Common myeloid progenitor, CD34-positive (primary cell): ENCODE measurements around the gene SDC1.

Experiments
- CTCF ChIA-PET: fragments of 350-600 bp; sonication (Branson Sonifier 250); formaldehyde crosslinking; loops from one replicate; lab custom pipeline; 2021; ENCODE audit warnings: antibody characterized with exemption; lab: Charles Lee
- POLR2A ChIA-PET: fragments of 350-600 bp; sonication (Branson Sonifier 250); formaldehyde crosslinking; loops from one replicate; lab custom pipeline; 2021; ENCODE audit warnings: antibody characterized with exemption; lab: Charles Lee
- DNase-seq, 3 donors: peaks; one replicate each; pipeline versions ENCODE4 v3.0.0 to v3.0.0-alpha.2; 2013
- H3K27ac ChIP-seq, 2 experiments: 1 replicate in 1 of 2; 2 replicates in 1 of 2; pipeline ENCODE4 v1.7.0; 2013; ENCODE audit warnings: inconsistent platforms in 2 of 2, low read length in 2 of 2, mild to moderate bottlenecking in 2 of 2, low read depth in 1 of 2, moderate library complexity in 1 of 2; ENCODE audit not compliant: severe bottlenecking in 2 of 2, insufficient read depth in 1 of 2, poor library complexity in 1 of 2
- H3K27me3 ChIP-seq, 5 experiments: replicated peaks in 2 of 5; 1 replicate in 3 of 5; 2 replicates in 2 of 5; pipeline versions ENCODE4 v1.6.1 to v1.7.0; 2013; ENCODE audit warnings: low read length in 4 of 5, mild to moderate bottlenecking in 2 of 5, moderate library complexity in 2 of 5, inconsistent platforms in 1 of 5; ENCODE audit not compliant: insufficient read depth in 5 of 5, control insufficient read depth in 4 of 5
- H3K36me3 ChIP-seq, 4 experiments: 1 replicate in 2 of 4; 2 replicates in 2 of 4; pipeline versions ENCODE4 v1.6.1 to v1.7.0; 2013; ENCODE audit warnings: low read length in 3 of 4, control low read depth in 1 of 4, mild to moderate bottlenecking in 1 of 4; ENCODE audit not compliant: control insufficient read depth in 4 of 4, insufficient read depth in 4 of 4
- H3K4me1 ChIP-seq, 4 experiments: 1 replicate in 3 of 4; 2 replicates in 1 of 4; pipeline versions ENCODE4 v1.6.1 to v1.7.1; 2013; ENCODE audit warnings: low read length in 3 of 4, mild to moderate bottlenecking in 3 of 4, control low read depth in 1 of 4, inconsistent platforms in 1 of 4, moderate library complexity in 1 of 4; ENCODE audit not compliant: control insufficient read depth in 4 of 4, insufficient read depth in 4 of 4; ENCODE audit errors: control extremely low read depth in 1 of 4
- H3K4me3 ChIP-seq, 7 experiments: 1 replicate in 4 of 7; 2 replicates in 3 of 7; pipeline versions ENCODE4 v1.5.1 to v1.7.0; 2013; ENCODE audit warnings: mild to moderate bottlenecking in 7 of 7, low read length in 6 of 7, moderate library complexity in 6 of 7, inconsistent platforms in 2 of 7, low read depth in 2 of 7, control low read depth in 1 of 7; ENCODE audit not compliant: insufficient read depth in 4 of 7, control insufficient read depth in 1 of 7; ENCODE audit errors: extremely low read depth in 1 of 7
- H3K9me3 ChIP-seq, 5 experiments: 1 replicate in 4 of 5; 2 replicates in 1 of 5; pipeline versions ENCODE4 v1.6.1 to v1.7.1; 2013; ENCODE audit warnings: low read length in 4 of 5, mild to moderate bottlenecking in 2 of 5, inconsistent platforms in 1 of 5, low read depth in 1 of 5, moderate library complexity in 1 of 5; ENCODE audit not compliant: control insufficient read depth in 4 of 5, insufficient read depth in 2 of 5; ENCODE audit errors: control extremely low read depth in 1 of 5
- WGBS: methylation state at CpG from one replicate; pipeline ENCODE4 v1.1.5; 2013; ENCODE audit not compliant: insufficient coverage; 5-methylcytosine and 5-hydroxymethylcytosine counted together

SDC1 gene

DNA sequence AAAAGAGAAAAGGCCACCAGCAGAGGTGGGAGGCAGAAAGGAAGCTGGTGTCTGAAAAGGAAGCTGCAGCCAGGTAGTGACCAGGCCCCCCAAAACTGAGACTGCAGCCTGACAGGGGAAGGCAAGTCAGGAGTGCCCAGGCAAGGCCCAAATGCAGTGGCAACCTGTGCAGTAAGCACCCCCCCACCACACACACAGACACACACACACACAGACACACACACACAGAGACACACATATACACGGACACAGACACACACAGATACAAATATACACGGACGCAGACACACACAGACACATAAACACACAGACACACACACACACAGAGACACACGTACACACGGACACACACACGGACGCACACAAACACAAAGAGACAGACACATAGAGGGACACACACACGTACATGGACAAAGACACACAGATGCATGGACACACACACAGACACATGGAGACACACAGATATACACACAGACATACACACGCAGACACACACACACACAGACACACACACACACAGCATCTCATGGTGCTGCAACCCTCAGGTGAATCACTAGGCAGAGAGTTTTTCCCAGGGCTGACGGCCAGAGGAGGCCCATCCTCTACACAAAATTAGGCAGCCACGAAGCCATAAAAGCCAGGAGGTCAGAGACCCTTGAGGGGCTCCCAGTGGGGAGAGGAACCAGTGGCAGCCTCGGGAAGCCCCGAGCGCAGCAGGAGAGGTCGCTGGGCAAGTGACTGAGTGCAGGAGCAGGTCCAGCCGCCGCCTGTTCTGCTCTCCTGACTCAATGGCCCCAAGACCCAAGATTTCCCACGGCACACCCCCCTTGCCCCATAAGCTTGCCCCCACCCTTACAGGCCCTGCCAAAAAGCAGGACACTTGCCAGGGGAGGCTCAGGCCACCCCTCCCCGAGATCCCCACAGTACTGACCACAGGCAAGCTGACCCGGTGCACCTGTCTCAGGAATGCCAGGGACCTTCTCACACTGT, 6.3 kb downstream of the SDC1 start:
- H3K4me3 ChIP-seq = no peak overlapping the region
- no peaks in the 10 kb centered on the region for H3K9me3 ChIP-seq
- H3K27me3 ChIP-seq = peaks cover 0 to 29% (median 18%) of the 10 kb centered on the region in 5 experiments
- 98% methylated on average over 17 of the region's 20 CpGs for WGBS
- H3K36me3 ChIP-seq = no peaks in the 10 kb centered on the region
- H3K27ac ChIP-seq = no peak overlapping the region
- CTCF ChIA-PET = interaction anchor here (0.9 kb wide), 1 partner anchor 11 kb away, joined by 3 read pairs; no protein-coding TSS in a partner anchor
- H3K4me1 ChIP-seq = peaks cover 0 to 8% (median 6%) of the 10 kb centered on the region in 4 experiments
- POLR2A ChIA-PET = no interaction called here
- DNase-seq = no peak

DNA sequence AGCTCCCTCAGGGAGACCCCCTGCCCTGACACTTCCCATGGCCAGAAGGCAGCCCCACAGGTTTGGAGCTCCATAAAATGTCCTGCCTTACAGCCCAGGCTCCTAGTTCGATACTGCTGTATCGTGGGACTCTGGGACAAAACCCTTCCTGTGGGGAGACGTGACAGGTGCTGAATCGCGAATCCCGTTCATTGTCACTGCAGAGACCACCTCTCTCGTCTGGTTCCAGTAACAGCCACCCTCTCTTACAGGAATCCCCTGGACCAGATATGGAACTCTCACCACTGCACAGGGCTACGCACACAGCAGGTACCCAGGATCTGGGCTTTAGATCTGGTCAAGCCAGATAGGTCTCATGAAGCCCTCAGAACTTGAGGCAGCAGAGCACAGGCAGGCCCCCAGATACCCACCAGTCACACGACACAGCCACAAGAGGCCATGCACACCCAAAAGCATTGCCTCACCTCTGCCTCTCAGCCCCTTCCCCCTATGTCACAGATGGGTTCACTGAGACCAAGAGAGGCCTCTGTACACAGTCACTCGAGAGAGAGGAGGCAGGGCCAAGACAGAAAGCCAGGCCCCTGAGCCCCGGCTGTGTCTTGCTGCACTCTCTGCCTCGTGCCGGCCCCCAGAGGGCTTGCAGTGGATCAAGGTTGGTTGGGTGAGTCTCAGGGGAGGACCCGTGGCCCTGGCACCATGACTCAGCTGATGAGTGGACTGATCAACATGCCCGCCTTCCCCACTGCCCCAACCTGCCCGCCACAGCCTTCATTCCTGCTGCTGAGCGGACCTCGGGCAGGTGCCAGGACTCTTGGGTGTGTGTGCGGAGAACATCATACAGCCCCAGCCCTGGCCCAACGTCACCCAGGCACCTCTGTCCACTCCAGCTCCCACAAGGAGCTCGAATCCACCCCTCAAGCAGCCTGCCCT, 7.6 kb downstream of the SDC1 start:
- no peaks in the 10 kb centered on the region for H3K36me3 ChIP-seq
- peaks cover 0 to 17% (median 10%) of the 10 kb centered on the region in 5 experiments for H3K27me3 ChIP-seq
- ChIA-PET POLR2A (interaction anchor here (0.6 kb wide), 1 partner anchor 9 kb away, joined by 4 read pairs; no protein-coding TSS in a partner anchor), CTCF (no interaction called here)
- no peak overlapping the region for H3K4me3 ChIP-seq
- H3K9me3 ChIP-seq = no peaks in the 10 kb centered on the region
- DNase-seq = no peak
- no peak overlapping the region for H3K27ac ChIP-seq
- H3K4me1 ChIP-seq = peaks cover 0 to 7% (median 5%) of the 10 kb centered on the region in 4 experiments
- 94% methylated on average over 20 of the region's 21 CpGs for WGBS

DNA sequence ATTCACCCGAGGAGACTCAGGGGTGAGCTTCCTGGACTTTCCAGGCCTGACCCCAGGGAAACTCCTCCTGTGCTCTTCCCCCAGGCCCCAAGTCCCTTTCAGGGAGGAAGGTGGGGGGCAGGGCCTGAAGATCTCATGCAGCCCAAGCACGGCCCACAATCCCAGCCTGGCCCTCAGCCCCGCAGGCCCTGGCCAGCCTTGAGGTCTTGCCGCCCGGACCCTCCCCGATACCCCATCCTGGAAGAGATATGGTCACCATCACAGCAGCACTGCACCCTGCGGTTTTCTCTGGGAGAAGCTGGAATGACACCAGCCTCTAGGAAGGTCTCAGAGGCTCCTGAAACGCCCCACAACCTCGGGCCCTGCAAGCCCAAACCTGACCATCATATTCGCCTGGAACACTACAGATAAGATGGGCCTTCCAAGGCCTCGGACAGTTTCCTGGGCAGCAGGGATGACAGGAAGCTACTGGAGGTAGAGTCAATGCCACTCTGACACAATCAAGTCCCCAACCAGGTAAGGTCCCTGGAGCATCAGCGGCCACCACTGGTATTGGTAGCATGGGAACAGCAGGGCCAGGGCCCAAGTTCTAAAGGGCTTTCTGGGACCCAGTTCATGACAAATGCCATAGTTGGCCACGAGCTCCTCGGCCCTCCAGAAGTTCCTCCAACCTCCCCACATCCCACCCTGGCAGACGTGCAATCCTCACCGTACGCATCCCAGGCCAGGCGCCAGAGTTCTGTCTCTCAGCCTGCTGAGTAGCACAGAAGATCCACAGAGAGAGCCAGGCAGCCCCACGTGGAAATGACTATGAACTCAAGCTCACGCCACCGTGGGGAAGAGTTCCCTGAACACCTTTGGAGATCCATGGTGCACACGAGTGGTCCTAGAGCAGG, 8.6 kb downstream of the SDC1 start:
- no peak overlapping the region for H3K4me3 ChIP-seq
- no peak overlapping the region for H3K27ac ChIP-seq
- H3K27me3 ChIP-seq = peaks cover 0 to 8% (median 4%) of the 10 kb centered on the region in 5 experiments
- no peaks in the 10 kb centered on the region for H3K9me3 ChIP-seq
- DNase-seq = no peak
- WGBS = 95% methylated on average over 21 of the region's 22 CpGs
- H3K4me1 ChIP-seq = peaks cover 0 to 8% (median 5%) of the 10 kb centered on the region in 4 experiments
- ChIA-PET POLR2A (interaction anchor here (0.6 kb wide), 1 partner anchor 8 kb away, joined by 4 read pairs; no protein-coding TSS in a partner anchor), CTCF (no interaction called here)
- no peaks in the 10 kb centered on the region for H3K36me3 ChIP-seq

- peaks cover 0 to 3% (median 0%) of the 10 kb centered on the region in 5 experiments for H3K27me3 ChIP-seq
Observed at GRCh38 chr2:20215183-20216040, 9.5 kb downstream of the SDC1 start.

DNA sequence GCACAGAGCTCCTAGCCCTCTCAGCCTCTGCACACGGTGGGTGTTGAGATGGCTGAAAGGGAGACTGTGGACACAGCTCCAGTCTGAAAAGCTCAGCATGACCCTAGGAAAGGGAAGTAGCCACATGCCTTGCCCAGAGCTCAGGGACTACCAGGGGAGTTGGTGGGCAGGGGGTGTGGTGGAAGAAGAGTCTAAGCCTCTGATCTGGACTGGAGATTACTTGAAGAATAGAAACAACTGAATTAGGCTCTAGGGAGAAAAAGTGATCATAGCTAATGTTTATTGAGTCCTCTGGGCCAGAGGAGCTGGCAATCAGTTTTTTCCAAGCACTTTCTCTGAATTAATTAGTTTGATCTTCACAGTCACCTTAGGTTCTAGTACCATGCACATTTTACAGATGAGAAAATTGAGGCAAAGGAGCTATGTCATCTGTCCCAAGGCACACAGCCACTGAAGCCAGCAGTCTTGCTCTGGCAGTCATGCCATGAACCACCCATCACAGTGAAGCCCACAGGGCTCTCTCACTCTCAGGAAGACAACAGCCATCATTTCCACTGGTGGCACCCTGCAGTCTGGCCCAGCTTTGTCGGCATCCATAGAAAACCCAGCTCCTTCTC, 10.3 kb downstream of the SDC1 start:
- Histone ChIP-seq H3K36me3 (no peaks in the 10 kb centered on the region), H3K27ac (no peak overlapping the region), H3K27me3 (peaks cover 0 to 2% (median 0%) of the 10 kb centered on the region in 5 experiments), H3K9me3 (no peaks in the 10 kb centered on the region), H3K4me1 (peaks cover 0 to 11% (median 8%) of the 10 kb centered on the region in 4 experiments), H3K4me3 (no peak overlapping the region)
- ChIA-PET POLR2A (no interaction called here), CTCF (interaction anchor here (2.2 kb wide), 1 partner anchor 11 kb away, joined by 5 read pairs; no protein-coding TSS in a partner anchor)
- DNase-seq = no peak
- 100% methylated on average over 1 of the region's 2 CpGs for WGBS

More at GRCh38 chr2:20215183-20216040, 9.5 kb downstream of the SDC1 start:
- Histone ChIP-seq H3K4me1 (peaks cover 0 to 8% (median 6%) of the 10 kb centered on the region in 4 experiments), H3K36me3 (no peaks in the 10 kb centered on the region), H3K27ac (no peak overlapping the region), H3K9me3 (no peaks in the 10 kb centered on the region), H3K4me3 (no peak overlapping the region)
- DNase-seq = no peak
- WGBS = 96% methylated on average over 13 of the region's 13 CpGs
- CTCF ChIA-PET = interaction anchor here (2.2 kb wide), 1 partner anchor 10 kb away, joined by 5 read pairs; no protein-coding TSS in a partner anchor
- POLR2A ChIA-PET = no interaction called here
